HCT116 (cell line): Measurements from ENCODE around the gene EPHA2. TPM values are rescaled to one million over a fixed set of nuclear protein-coding genes. Genes with fewer than 3 reads are reported as not detected.

Source experiments
- ATAC-seq: fragments of 200-7000 bp; cut with Tn5 transposase; 2 replicates; pipeline ENCODE4 v1.9.1; 2020; ENCODE audit warnings: mild to moderate bottlenecking, moderate library complexity
- BruUV-seq: library from RNA; stranded (reverse); fragments of 400-500 nt; replicated peaks from 2 replicates; lab custom pipeline; 2021; lab: Mats Ljungman, UMichigan
- CTCF ChIA-PET: fragments of 300-600 bp; sonication (Branson Sonifier 250); formaldehyde crosslinking; loops from one replicate; lab custom pipeline; 2021; ENCODE audit warnings: antibody characterized with exemption; lab: Charles Lee
- POLR2A ChIA-PET: fragments of 300-600, 350-600 bp; sonication (Branson Sonifier 250); formaldehyde crosslinking; loops from one replicate; lab custom pipeline; 2021; ENCODE audit warnings: antibody characterized with exemption; lab: Charles Lee
- RAD21 ChIA-PET, 2 experiments: fragments of 300-600 bp; sonication (Branson Sonifier 250); formaldehyde crosslinking; loops; one replicate each; lab custom pipeline; 2023; ENCODE audit warnings: low total read pairs in 2 of 2; ENCODE audit not compliant: uncharacterized antibody in 2 of 2, unreplicated experiment in 2 of 2, low non-redundant PET in 1 of 2; lab: Charles Lee
- DNase-seq: peaks from one replicate; pipeline ENCODE4 v3.0.0-alpha.2; 2010; ENCODE audit warnings: low read depth, low spot score
- H2AFZ ChIP-seq: fragments of 200-600 bp; shearing (Covaris generic), sonication (generic); 2 replicates; pipeline ENCODE4 v1.6.1; 2017; ENCODE audit warnings: low read depth, mixed run types, mixed read lengths, antibody characterized with exemption, low read length; ENCODE audit not compliant: poor library complexity, severe bottlenecking
- H3K27ac ChIP-seq: 2 replicates; pipeline ENCODE4 v1.5.1; 2012; ENCODE audit warnings: low read depth, low read length
- H3K27me3 ChIP-seq: fragments of 200-600 bp; sonication (generic); 2 replicates; pipeline ENCODE4 v1.6.1; 2016; ENCODE audit warnings: mixed run types, low read length, mixed read lengths; ENCODE audit not compliant: insufficient read depth
- H3K36me3 ChIP-seq, 2 experiments: fragments of 200-500 bp in 1 of 2; fragments of 200-600 bp in 1 of 2; sonication (Bioruptor generic) in 1 of 2; sonication (generic) in 1 of 2; 2 replicates each; pipeline versions ENCODE4 v1.5.1 to v1.6.1; 2014 to 2016; ENCODE audit warnings: low read length in 2 of 2, inconsistent platforms in 1 of 2, mixed read lengths in 1 of 2, mixed run types in 1 of 2; ENCODE audit not compliant: insufficient read depth in 2 of 2, control insufficient read depth in 1 of 2
- H3K4me1 ChIP-seq, 2 experiments: fragments of 200-600 bp in 1 of 2; sonication (generic) in 1 of 2; 2 replicates each; pipeline versions ENCODE4 v1.5.1 to v1.6.1; 2012 to 2017; ENCODE audit warnings: low read length in 2 of 2, inconsistent platforms in 1 of 2, mild to moderate bottlenecking in 1 of 2, mixed read lengths in 1 of 2, mixed run types in 1 of 2, moderate library complexity in 1 of 2; ENCODE audit not compliant: insufficient read depth in 2 of 2, control insufficient read depth in 1 of 2
- H3K4me2 ChIP-seq: fragments of 200-600 bp; sonication (generic); 2 replicates; pipeline ENCODE4 v1.6.1; 2017; ENCODE audit warnings: mixed run types, low read length, mixed read lengths
- H3K4me3 ChIP-seq, 2 experiments: fragments of 200-600 bp in 1 of 2; sonication (generic) in 1 of 2; replicated peaks in 1 of 2; 2 replicates each; pipeline ENCODE4 v1.5.1; 2011 to 2016; ENCODE audit warnings: low read length in 2 of 2, control low read depth in 1 of 2, low read depth in 1 of 2, mild to moderate bottlenecking in 1 of 2, mixed read lengths in 1 of 2, mixed run types in 1 of 2
- H3K79me2 ChIP-seq: fragments of 200-600 bp; sonication (generic); 2 replicates; pipeline ENCODE4 v1.6.1; 2017; ENCODE audit warnings: mild to moderate bottlenecking, mixed run types, low read length, moderate library complexity, mixed read lengths; ENCODE audit not compliant: insufficient read depth
- H3K9ac ChIP-seq: fragments of 200-600 bp; sonication (generic); 2 replicates; pipeline ENCODE4 v1.6.1; 2016; ENCODE audit warnings: low read length, mixed read lengths
- H3K9me2 ChIP-seq: fragments of 200-600 bp; sonication (generic), shearing (Covaris generic); 2 replicates; pipeline ENCODE4 v1.6.1; 2017; ENCODE audit warnings: mixed run types, mild to moderate bottlenecking, moderate library complexity; ENCODE audit not compliant: insufficient read depth
- H3K9me3 ChIP-seq, 2 experiments: fragments of 200-500 bp in 1 of 2; fragments of 200-600 bp in 1 of 2; sonication (Bioruptor generic) in 1 of 2; sonication (generic) in 1 of 2; 2 replicates each; pipeline ENCODE4 v1.6.1; 2014 to 2017; ENCODE audit warnings: low read length in 2 of 2, mixed read lengths in 2 of 2, inconsistent platforms in 1 of 2, low read depth in 1 of 2, mild to moderate bottlenecking in 1 of 2, mixed run types in 1 of 2, moderate library complexity in 1 of 2; ENCODE audit not compliant: control insufficient read depth in 1 of 2, insufficient read depth in 1 of 2
- H4K20me1 ChIP-seq: fragments of 200-600 bp; sonication (generic), shearing (Covaris generic); 2 replicates; pipeline ENCODE4 v1.6.1; 2017; ENCODE audit warnings: mixed run types, mild to moderate bottlenecking, moderate library complexity; ENCODE audit not compliant: insufficient read depth
- CBX3 ChIP-seq: IDR thresholded peaks from 2 replicates; pipeline ENCODE4 v1.6.1; 2012; ENCODE audit warnings: low read depth
- CEBPB ChIP-seq: IDR thresholded peaks from 2 replicates; pipeline ENCODE4 v1.6.1; 2012; ENCODE audit warnings: low read depth
- EZH2phosphoT487 ChIP-seq: fragments of 200-600 bp; IDR thresholded peaks from 2 replicates; pipeline ENCODE4 v1.6.1; 2018; ENCODE audit warnings: antibody characterized with exemption, borderline replicate concordance
- FOSL1 ChIP-seq: IDR thresholded peaks from 2 replicates; pipeline ENCODE4 v1.6.1; 2012; ENCODE audit warnings: low read depth
- POLR2AphosphoS5 ChIP-seq: IDR thresholded peaks from 2 replicates; pipeline ENCODE4 v1.6.1; 2011; ENCODE audit warnings: mild to moderate bottlenecking, low read depth, low read length, moderate library complexity
- RAD21 ChIP-seq: IDR thresholded peaks from 2 replicates; pipeline ENCODE4 v1.6.1; 2012; ENCODE audit warnings: low read depth, mild to moderate bottlenecking
- SIN3A ChIP-seq: IDR thresholded peaks from 2 replicates; pipeline ENCODE4 v1.6.1; 2012; ENCODE audit warnings: low read depth
- YY1 ChIP-seq: IDR thresholded peaks from 2 replicates; pipeline ENCODE4 v1.6.1; 2011; ENCODE audit warnings: low read length, low read depth, moderate library complexity, mild to moderate bottlenecking; ENCODE audit not compliant: insufficient replicate concordance; ENCODE audit errors: extremely low read depth
- ZBTB33 ChIP-seq: IDR thresholded peaks from 2 replicates; pipeline ENCODE4 v1.6.1; 2011; ENCODE audit warnings: mild to moderate bottlenecking, low read length, moderate library complexity; ENCODE audit not compliant: insufficient replicate concordance; ENCODE audit errors: extremely low read depth
- ZFX ChIP-seq: fragments of 450-650 bp; IDR thresholded peaks from 2 replicates; pipeline ENCODE4 v1.6.1; 2017
- ZNF274 ChIP-seq: fragments of 200-500 bp; sonication (Bioruptor generic); IDR thresholded peaks from 2 replicates; pipeline ENCODE4 v1.6.1; 2014; ENCODE audit warnings: mild to moderate bottlenecking, low read depth, low read length, inconsistent platforms
- intact Hi-C: fragments of 100-400 bp; cut with micrococcal nuclease; formaldehyde crosslinking; loops from 2 replicates; pipeline ENCODE4 v1.10.0; 2022
- total RNA-seq: library from RNA; stranded (reverse); gene quantifications from one replicate; pipeline ENCODE4 v1.2.1, GENCODE V29; 2021; ENCODE audit not compliant: unreplicated experiment

The EPHA2 gene
- total RNA-seq, 1 experiment from 2014 or later, result 164 TPM

DNA sequence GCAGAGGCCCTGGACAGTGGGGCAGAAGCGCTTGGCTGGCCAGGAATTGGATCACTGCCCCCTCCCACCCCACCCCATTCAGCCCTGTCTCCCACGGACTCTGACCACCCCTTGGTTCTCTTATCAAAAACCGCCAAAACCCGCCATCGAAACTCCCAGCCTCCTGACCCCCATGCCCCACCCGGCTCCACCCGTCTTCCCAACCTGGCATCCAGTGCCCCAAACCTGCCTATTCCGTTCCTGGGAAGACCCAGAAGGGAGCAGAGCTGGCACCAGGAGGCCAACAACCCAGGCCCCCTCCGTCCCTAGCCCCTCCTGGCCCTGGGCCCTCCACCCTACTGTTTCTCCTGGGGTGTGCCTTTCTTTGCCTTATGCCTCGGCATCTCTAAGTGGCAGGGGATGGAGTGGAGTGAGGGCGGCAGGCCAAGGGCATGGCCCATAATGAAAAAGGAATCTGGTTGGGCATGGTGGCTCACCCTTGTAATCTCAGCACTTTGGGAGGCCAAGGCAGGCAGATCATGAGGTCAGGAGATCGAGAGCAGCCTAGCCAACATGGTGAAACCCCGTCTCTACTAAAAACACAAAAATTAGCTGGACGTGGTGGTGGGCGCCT is 16.5 kb upstream of the EPHA2 start (continued):
- no peak for TF ChIP-seq ZBTB33
- no peak for TF ChIP-seq SIN3A
- TF ChIP-seq CBX3, result no peak
- TF ChIP-seq ZNF274, result no peak
- no peak for TF ChIP-seq YY1
- TF ChIP-seq ZFX, result no peak
- TF ChIP-seq CEBPB, result no peak
- no peak for TF ChIP-seq EZH2phosphoT487
- no peak for TF ChIP-seq RAD21
- TF ChIP-seq POLR2AphosphoS5, result no peak

DNA sequence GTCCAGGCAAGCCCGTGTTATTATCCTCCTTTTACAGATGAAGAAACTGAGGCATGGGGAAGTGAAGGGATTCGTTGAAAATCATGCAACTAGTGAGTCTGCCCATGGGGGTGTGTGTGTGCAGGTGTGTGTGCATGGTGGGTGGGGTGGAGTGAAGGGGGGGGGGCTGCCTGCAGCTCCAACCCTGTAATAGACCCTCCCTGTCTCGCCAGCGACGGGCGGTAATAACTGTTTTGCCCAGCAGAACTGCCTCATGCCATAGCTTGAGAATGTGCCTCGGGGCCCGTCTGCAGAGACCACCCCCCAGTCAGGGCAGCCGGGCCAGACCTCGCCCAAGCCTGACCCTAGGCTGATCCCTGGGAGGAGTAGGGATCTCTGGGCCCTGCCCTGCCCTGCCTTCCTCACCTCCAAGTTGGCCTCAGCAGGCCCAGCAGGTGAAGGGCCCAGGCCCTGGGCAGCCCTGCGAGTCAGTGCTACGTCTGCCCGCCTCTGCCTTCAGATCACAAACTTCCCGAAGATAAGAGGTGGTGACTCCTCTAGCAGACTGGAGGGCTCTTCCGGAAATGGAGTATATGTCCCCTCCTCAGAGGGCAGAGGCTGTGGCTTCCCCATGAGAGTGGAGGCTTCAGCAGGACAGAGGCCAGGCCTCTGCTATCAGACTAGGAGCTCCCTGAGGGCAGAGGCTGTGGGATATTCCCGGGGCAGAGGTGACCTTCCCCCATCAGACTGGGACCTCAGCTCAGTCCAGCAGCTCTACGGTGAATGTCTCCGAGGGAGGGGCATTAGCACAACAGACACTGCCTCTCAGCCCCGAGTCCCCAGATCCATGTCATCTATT is 15.7 kb upstream of the EPHA2 start:
- TF ChIP-seq FOSL1, result no peak
- 0 out of 2 replicates have a peak, but pooled peaks have one; percentile 31 for TF ChIP-seq ZFX
- no peak for TF ChIP-seq CBX3
- RAD21 ChIA-PET, result interaction anchor here in 1 of 2 experiments (1.1 kb wide), 1 partner anchor 9 kb away, joined by 3 read pairs; no protein-coding TSS in a partner anchor
- no peaks in the 10 kb centered on the region for H3K9me3 ChIP-seq
- intact Hi-C loops, result no loop called here
- no peaks in the 10 kb centered on the region for H3K9me2 ChIP-seq
- no peaks in the 10 kb centered on the region for H3K27me3 ChIP-seq
- H3K27ac ChIP-seq, result peak overlapping the region; percentile 95
- H3K79me2 ChIP-seq, result no peaks in the 10 kb centered on the region
- H3K4me1 ChIP-seq, result peaks cover 71 to 100% of the 10 kb centered on the region in 2 experiments
- H4K20me1 ChIP-seq, result no peaks in the 10 kb centered on the region
- H3K9ac ChIP-seq, result peak overlapping the region; percentile 71
- H3K4me2 ChIP-seq, result peak overlapping the region; percentile 71
- BruUV-seq, result no TSS peak
- H2AFZ ChIP-seq, result no peak overlapping the region
- ATAC-seq, result no peak
- no peaks in the 10 kb centered on the region for H3K36me3 ChIP-seq
- no peak for DNase-seq
- no peak overlapping the region for H3K4me3 ChIP-seq
- CTCF ChIA-PET, result interaction anchor here (0.6 kb wide), 1 partner anchor 89 kb away, joined by 4 read pairs; no protein-coding TSS in a partner anchor
- POLR2A ChIA-PET, result interaction anchor here (1.1 to 3.9 kb wide), 4 partner anchors 8 to 28 kb away, joined by 3 to 30 read pairs (median 8); partner anchors contain the start of gene EPHA2
